GM19099 (cell line): ENCODE results near the gene VAMP4.

Experiments used
- POLR2A ChIP-seq: IDR thresholded peaks from 3 replicates; pipeline ENCODE4 v1.6.1; 2011; ENCODE audit warnings: low read depth; ENCODE audit not compliant: insufficient read length; ENCODE audit errors: extremely low read depth

Gene VAMP4

DNA sequence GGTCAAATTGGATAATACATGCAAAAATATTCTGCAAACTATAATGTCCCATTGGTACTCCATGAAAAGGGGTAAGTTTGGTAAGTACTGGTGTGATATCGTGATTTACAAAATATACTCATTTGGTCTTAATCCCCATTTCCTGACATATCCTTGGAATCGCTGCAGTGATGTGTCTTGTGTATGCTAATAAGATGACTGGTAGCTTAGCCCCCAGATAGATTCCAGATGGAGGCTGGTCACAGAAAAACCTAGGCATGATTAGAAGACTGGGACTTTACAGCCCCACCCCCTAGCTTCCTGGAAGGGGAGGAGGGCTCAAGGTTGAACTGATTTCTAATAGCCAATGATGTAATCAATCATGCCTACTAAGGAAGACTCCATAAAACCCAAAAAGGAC lies 3.0 kb downstream of the VAMP4 start:
- no peak for TF ChIP-seq POLR2A

- TF ChIP-seq POLR2A, result no peak
Measured at GRCh38 chr1:171736196-171736595, 5.7 kb downstream of the VAMP4 start.

DNA sequence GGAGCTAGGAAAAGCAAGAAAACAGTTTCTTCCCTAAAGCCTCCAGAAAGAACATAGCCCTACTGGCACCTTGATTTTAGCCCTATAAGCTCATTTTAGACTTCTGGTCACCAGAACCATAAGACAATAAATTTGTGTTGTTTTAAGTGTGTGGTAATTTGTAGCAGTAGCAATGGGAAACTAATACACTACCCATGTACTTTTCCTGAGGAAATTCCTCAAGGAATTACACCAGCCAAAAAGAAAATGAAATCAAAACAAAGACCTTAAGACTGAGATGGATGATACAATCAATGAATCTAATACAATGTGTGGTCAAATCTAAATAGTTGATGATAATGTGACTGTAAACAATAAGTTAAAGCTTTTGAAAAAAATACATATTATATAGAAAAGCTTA lies 11.8 kb downstream of the VAMP4 start:
- TF ChIP-seq POLR2A, result no peak

DNA sequence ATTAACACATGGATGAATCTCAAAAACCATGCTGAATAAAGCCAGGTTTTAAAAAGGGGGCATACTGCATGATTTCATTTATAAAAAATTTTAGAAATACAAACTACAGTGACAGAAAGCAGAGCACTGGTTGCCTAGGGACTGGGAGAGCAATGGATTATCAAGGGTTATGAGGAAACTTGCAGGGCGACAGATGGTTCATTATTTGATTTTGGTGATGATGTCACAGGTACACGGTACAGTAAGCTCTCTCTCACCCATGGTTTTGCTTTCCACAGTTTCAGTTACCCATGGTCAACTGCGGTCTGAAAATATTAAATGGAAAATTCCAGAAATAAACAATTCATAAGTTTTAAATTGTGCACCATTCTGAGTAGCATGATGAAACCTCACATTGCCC lies 14.1 kb downstream of the VAMP4 start:
- TF ChIP-seq POLR2A, result no peak

DNA sequence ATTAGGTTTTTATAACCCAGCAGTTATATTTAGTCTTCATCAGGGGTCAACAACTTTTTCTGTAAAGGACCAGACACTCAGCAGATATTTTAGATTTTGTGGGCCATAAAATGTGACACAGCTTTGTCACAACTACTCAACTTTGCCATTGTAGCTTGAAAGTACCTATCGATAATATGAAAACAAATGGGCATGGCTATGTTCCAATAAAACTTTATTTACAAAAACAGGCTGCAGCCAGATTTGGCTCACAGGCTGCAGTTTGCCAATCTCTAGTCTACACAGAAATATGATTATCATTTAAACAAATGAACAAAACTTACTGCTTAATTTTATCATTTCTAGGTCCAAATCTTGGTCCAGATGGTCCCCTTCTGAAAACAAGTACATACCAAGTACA lies 23.0 kb downstream of the VAMP4 start:
- TF ChIP-seq POLR2A, result no peak

DNA sequence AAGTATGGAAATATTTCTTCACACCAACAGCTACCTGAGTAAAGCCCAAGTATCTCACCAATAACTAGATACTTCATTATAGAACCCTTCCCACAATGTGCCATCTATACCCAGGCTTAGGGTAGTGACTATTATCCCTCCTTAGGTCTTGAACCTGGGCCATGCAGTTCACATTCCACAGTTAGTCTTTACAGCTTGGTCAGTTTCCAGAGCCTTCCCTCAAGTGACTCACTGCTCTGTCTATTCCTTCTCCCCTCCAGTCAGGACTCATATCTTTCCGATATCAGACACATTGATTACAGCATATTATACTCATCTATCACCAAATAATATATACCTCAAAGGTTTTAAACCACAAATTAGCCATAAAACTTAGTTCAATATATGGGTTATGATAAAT lies 23.6 kb downstream of the VAMP4 start:
- TF ChIP-seq POLR2A, result no peak

GRCh38 chr1:171717062-171717718 lies 24.7 kb downstream of the VAMP4 start:
- TF ChIP-seq POLR2A, result no peak

DNA sequence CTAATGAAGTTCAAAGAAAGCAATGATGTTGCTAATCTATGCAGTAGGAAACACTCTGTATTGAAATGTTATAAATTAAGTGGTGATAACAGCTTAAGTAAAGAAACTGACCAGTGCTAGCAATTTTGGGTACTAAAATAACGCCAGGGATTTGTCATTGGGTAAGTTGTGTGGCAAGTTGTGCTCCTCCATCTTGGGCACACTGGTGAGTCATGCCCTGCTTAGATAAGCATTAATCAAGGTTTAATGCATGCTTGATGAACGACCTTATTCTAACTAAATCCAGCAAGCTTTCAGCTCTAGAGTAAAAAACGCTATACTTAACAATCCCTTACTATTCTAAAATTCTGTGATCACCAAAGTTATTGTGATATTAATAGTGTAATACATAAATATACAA lies 25.2 kb downstream of the VAMP4 start:
- TF ChIP-seq POLR2A, result no peak

GRCh38 chr1:171715813-171716251 lies 26.0 kb downstream of the VAMP4 start:
- no peak for TF ChIP-seq POLR2A

DNA sequence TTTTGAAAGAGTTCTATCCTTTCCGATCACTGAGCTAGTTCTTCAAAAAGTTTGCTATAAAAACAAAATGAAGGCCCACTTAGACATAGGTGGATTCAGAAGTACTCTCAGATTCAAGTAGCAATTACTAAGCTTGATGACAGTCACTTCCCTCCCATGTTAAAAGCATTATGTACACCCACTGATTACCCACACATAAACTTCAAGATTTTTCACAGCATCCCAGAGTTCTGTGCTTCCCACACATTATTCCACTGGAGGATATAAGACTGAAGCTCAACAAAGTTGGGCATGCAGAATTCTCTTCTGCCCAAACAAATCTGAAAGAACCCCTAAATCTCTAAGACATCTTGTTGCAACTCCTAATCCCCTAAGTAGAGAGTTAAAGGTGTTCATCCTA lies 29.5 kb downstream of the VAMP4 start:
- no peak for TF ChIP-seq POLR2A

- TF ChIP-seq POLR2A, result no peak
Measured at GRCh38 chr1:171711643-171712042, 30.2 kb downstream of the VAMP4 start.

DNA sequence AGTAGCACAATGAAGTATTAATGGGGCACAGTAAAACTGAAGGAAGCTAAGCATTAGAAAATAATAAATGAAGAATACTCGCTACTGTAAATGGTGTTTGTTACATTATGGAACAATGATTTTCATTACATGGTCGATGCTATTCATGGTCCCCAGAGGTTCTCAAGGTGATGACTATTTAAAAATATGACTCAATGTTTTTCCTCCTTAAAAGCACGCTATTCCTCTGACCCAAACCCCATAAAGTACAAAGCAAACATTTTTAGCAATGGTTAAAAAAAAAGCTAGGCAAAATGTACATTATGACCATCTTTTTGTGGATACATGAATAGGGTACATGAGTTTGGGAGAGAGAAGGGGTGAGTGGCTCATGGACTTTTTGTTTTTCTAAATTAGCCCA lies 34.3 kb downstream of the VAMP4 start:
- TF ChIP-seq POLR2A, result no peak

- TF ChIP-seq POLR2A, result no peak
Measured at GRCh38 chr1:171702598-171702997, 39.3 kb downstream of the VAMP4 start.

GRCh38 chr1:171699531-171699930 lies 42.3 kb downstream of the VAMP4 start:
- TF ChIP-seq POLR2A, result no peak

DNA sequence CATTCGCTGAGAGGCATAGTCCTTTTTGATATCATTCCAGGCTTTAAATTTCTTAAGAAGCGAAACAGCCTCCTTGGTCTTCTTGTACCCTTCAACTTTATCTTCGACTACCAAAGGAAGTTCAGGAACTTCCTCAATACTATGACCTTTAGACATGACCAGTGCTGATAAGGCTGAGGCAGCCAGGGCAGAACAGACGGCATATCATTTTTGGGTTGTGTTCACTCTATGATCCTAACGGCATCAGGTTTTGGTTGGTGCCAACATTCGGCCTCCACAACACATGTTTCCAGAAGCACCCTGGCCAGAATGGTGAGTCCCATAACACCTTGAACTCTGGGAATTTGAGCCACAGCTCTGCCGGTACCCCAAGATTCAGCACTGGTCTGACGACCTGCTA lies 58.0 kb downstream of the VAMP4 start:
- no peak for TF ChIP-seq POLR2A

DNA sequence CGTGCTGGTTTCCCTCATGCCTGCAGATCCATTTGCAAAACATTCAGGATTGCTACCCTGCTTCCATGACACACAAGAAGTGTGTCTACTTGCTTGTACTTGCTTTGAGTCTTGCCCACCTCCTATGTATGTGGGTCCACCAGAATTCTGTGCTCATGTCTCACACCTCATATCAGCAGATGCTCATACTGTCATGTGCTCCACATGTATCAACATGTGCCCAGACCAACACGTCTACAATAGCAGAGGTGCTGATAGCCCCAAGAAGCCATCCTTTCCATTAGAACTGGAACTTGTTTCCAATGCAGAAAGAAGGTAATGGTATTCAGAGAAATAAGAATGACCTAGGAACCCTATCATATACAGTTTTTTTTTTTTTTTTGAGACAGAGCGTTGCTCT lies 61.5 kb downstream of the VAMP4 start:
- TF ChIP-seq POLR2A, result no peak

GRCh38 chr1:171676823-171677222 lies 65.0 kb downstream of the VAMP4 start:
- TF ChIP-seq POLR2A, result no peak
